ENCODE measurements around the gene ADAMTS13.

ADAMTS13 gene

DNA sequence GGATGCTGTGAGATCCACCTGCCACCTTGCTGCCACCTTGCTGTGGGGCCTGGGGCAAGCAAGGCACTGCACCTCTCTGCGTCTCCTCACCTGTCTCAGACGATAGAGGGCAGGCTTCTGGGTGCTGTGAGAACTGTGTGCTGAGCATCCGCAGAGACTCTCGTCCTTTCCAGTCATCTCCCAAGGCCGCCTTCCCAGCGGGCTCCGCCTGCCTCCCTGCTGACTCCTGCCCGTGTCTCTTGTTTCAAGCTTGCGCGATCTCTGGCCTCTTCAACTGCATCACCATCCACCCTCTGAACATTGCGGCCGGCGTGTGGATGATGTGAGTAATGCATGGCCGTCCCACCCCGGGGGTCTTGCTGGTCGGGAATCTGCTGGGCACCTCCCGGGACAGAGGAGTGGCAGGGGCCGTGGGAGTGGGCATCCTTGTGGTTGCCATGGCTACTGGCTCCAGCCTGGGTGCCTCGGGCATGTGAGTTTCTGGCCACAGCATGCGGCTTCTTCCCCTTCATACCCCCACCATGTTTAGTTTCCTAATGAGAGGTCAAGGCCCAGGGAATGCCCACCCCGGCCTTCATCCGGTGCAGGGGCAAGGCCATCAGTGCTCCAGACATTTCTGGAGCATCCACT lies 41.2 kb downstream of the ADAMTS13 start:
- no peak for DNase-seq
- Histone ChIP-seq H3K27ac (no peak overlapping the region), H3K27me3 (replicated peaks) (no peaks in the 10 kb centered on the region), H3K4me3 (ENCODE audit: low read depth, low read length) (no peak overlapping the region), H3K36me3 (replicated peaks) (no peaks in the 10 kb centered on the region)
- TF ChIP-seq CTCF (IDR thresholded peaks at IDR 0.05; ENCODE audit: low read depth, low read length, missing control alignments) = peak; percentile 10
- in situ Hi-C loops (cut with HindIII; ENCODE audit: low pct_ligation_motif_present, low sequenced_read_pairs) = no loop called here

GRCh38 chr9:133463864-133464615 lies 41.9 kb downstream of the ADAMTS13 start:
- no peak overlapping the region for H3K4me3 ChIP-seq (ENCODE audit: low read depth, low read length)
- H3K27ac ChIP-seq = no peak overlapping the region
- DNase-seq = no peak
- no peaks in the 10 kb centered on the region for H3K36me3 ChIP-seq (replicated peaks)
- in situ Hi-C loops (cut with HindIII; ENCODE audit: low pct_ligation_motif_present, low sequenced_read_pairs) = no loop called here
- no peaks in the 10 kb centered on the region for H3K27me3 ChIP-seq (replicated peaks)
- no peak for TF ChIP-seq CTCF (IDR thresholded peaks at IDR 0.05; ENCODE audit: low read depth, low read length, missing control alignments)

- no peak for TF ChIP-seq CTCF (IDR thresholded peaks at IDR 0.05; ENCODE audit: low read depth, low read length, missing control alignments)
- no peaks in the 10 kb centered on the region for H3K27me3 ChIP-seq (replicated peaks)
- H3K36me3 ChIP-seq (replicated peaks) = no peaks in the 10 kb centered on the region
- no peak overlapping the region for H3K27ac ChIP-seq
- in situ Hi-C loops (cut with HindIII; ENCODE audit: low pct_ligation_motif_present, low sequenced_read_pairs) = no loop called here
- H3K4me3 ChIP-seq (ENCODE audit: low read depth, low read length) = no peak overlapping the region
- no peak for DNase-seq
Measured at GRCh38 chr9:133464638-133465037, 42.5 kb downstream of the ADAMTS13 start.

GRCh38 chr9:133465984-133466383 lies 43.8 kb downstream of the ADAMTS13 start:
- no peaks in the 10 kb centered on the region for H3K36me3 ChIP-seq (replicated peaks)
- no peak overlapping the region for H3K27ac ChIP-seq
- no peak for TF ChIP-seq CTCF (IDR thresholded peaks at IDR 0.05; ENCODE audit: low read depth, low read length, missing control alignments)
- no peak for DNase-seq
- no peak overlapping the region for H3K4me3 ChIP-seq (ENCODE audit: low read depth, low read length)
- H3K27me3 ChIP-seq (replicated peaks) = no peaks in the 10 kb centered on the region
- in situ Hi-C loops (cut with HindIII; ENCODE audit: low pct_ligation_motif_present, low sequenced_read_pairs) = no loop called here

DNA sequence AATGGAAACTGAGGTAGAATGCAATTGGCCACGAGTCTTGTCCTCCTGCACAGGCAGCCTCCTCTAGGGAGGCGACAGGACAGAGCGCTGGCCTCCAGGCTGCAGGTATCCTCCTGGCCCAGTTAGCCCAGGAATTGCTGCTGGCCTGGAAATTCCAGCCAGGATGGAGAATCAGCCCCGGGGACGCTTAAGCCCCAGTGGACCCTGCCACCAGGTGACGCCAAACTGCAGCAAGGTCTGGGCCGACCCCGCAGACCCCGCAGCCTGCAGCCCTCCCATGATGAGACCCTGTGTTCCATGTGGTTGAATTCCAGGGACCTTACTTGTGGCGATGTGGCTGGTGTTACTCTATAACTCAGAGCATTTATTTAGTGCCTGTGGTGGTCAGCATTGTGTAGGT lies 44.9 kb downstream of the ADAMTS13 start:
- H3K36me3 ChIP-seq (replicated peaks) = peaks cover 8% of the 10 kb centered on the region
- H3K4me3 ChIP-seq (ENCODE audit: low read depth, low read length) = no peak overlapping the region
- no peak overlapping the region for H3K27ac ChIP-seq
- H3K27me3 ChIP-seq (replicated peaks) = no peaks in the 10 kb centered on the region
- no peak for TF ChIP-seq CTCF (IDR thresholded peaks at IDR 0.05; ENCODE audit: low read depth, low read length, missing control alignments)
- in situ Hi-C loops (cut with HindIII; ENCODE audit: low pct_ligation_motif_present, low sequenced_read_pairs) = no loop called here
- no peak for DNase-seq

Data from brain microvascular endothelial cell (primary cell).